Brain microvascular endothelial cell (primary cell): Measurements from ENCODE around the gene PGF.

ENCODE experiments used
- DNase-seq: peaks from one replicate; pipeline ENCODE4 v3.0.0-alpha.2; 2020
- H3K27ac ChIP-seq: fragments of 250-450 bp; sonication (Bioruptor Pico); 2 replicates; pipeline ENCODE4 v1.5.1; 2020; ENCODE audit warnings: mild to moderate bottlenecking, moderate library complexity
- H3K27me3 ChIP-seq: fragments of 250-450 bp; sonication (Bioruptor Pico); replicated peaks from 2 replicates; pipeline ENCODE4 v1.5.1; 2020; ENCODE audit warnings: mild to moderate bottlenecking
- H3K36me3 ChIP-seq: fragments of 250-450 bp; sonication (Bioruptor Pico); replicated peaks from 2 replicates; pipeline ENCODE4 v1.5.1; 2020; ENCODE audit warnings: mild to moderate bottlenecking
- H3K4me3 ChIP-seq: 2 replicates; pipeline ENCODE4 v1.5.1; 2011; ENCODE audit warnings: low read depth, mild to moderate bottlenecking, control low read depth, low read length, moderate library complexity
- CTCF ChIP-seq: IDR thresholded peaks from 2 replicates; pipeline ENCODE4 v1.5.1; 2011; ENCODE audit warnings: low read depth, mild to moderate bottlenecking, moderate library complexity, low read length, control low read depth, inconsistent platforms; ENCODE audit errors: missing control alignments
- in situ Hi-C: cut with HindIII; loops from 2 replicates; pipeline ENCODE4 v1.10.0; 2017; ENCODE audit warnings: low sequenced_read_pairs, low pct_ligation_motif_present

The PGF gene

GRCh38 chr14:74917646-74918081 lies 37.7 kb downstream of the PGF start:
- no peak overlapping the region for H3K27ac ChIP-seq
- no peak for DNase-seq
- TF ChIP-seq CTCF: no peak
- H3K36me3 ChIP-seq: no peaks in the 10 kb centered on the region
- H3K4me3 ChIP-seq: no peak overlapping the region
- no peaks in the 10 kb centered on the region for H3K27me3 ChIP-seq
- in situ Hi-C loops: no loop called here

GRCh38 chr14:74917178-74917543 lies 38.2 kb downstream of the PGF start:
- H3K27me3 ChIP-seq: no peaks in the 10 kb centered on the region
- no peak for DNase-seq
- H3K27ac ChIP-seq: no peak overlapping the region
- H3K4me3 ChIP-seq: no peak overlapping the region
- in situ Hi-C loops: no loop called here
- H3K36me3 ChIP-seq: no peaks in the 10 kb centered on the region
- TF ChIP-seq CTCF: no peak

GRCh38 chr14:74915826-74916225 lies 39.6 kb downstream of the PGF start:
- no peak for TF ChIP-seq CTCF
- H3K27ac ChIP-seq: no peak overlapping the region
- H3K36me3 ChIP-seq: no peaks in the 10 kb centered on the region
- no peaks in the 10 kb centered on the region for H3K27me3 ChIP-seq
- H3K4me3 ChIP-seq: no peak overlapping the region
- in situ Hi-C loops: no loop called here
- DNase-seq: no peak

GRCh38 chr14:74915426-74915825 lies 40.0 kb downstream of the PGF start:
- in situ Hi-C loops: no loop called here
- Histone ChIP-seq H3K36me3 (no peaks in the 10 kb centered on the region), H3K4me3 (no peak overlapping the region), H3K27ac (no peak overlapping the region), H3K27me3 (no peaks in the 10 kb centered on the region)
- TF ChIP-seq CTCF: no peak
- DNase-seq: no peak

GRCh38 chr14:74913986-74914573 lies 41.3 kb downstream of the PGF start:
- no peaks in the 10 kb centered on the region for H3K36me3 ChIP-seq
- peak; percentile 62 for DNase-seq
- no peak overlapping the region for H3K4me3 ChIP-seq
- peak; percentile 96 for TF ChIP-seq CTCF
- no peaks in the 10 kb centered on the region for H3K27me3 ChIP-seq
- no peak overlapping the region for H3K27ac ChIP-seq
- in situ Hi-C loops: no loop called here

GRCh38 chr14:74913393-74913910 lies 41.9 kb downstream of the PGF start:
- no peaks in the 10 kb centered on the region for H3K27me3 ChIP-seq
- TF ChIP-seq CTCF: no peak

More at GRCh38 chr14:74913393-74913910, 41.9 kb downstream of the PGF start:
- no peaks in the 10 kb centered on the region for H3K36me3 ChIP-seq
- in situ Hi-C loops: no loop called here
- DNase-seq: no peak
- H3K4me3 ChIP-seq: no peak overlapping the region
- no peak overlapping the region for H3K27ac ChIP-seq
